Mucosa of descending colon (tissue), 3 donors: ENCODE results near the gene DCLK1. TPM values are rescaled to one million over a fixed set of nuclear protein-coding genes. Genes with fewer than 3 reads are reported as not detected.

Source experiments
- ATAC-seq: fragments of 200-7000 bp; cut with Tn5 transposase; one replicate; pipeline ENCODE4 v1.9.1; 2020; ENCODE audit warnings: mild to moderate bottlenecking, moderate library complexity
- DNase-seq, 3 donors: peaks; one replicate each; pipeline ENCODE4 v3.0.0-alpha.2; 2020
- H3K36me3 ChIP-seq: fragments of 200-600 bp; one replicate; pipeline ENCODE4 v1.8.0; 2021; ENCODE audit warnings: low read depth, mild to moderate bottlenecking
- H3K4me1 ChIP-seq: fragments of 200-600 bp; one replicate; pipeline ENCODE4 v1.8.0; 2021; ENCODE audit warnings: low read depth, mild to moderate bottlenecking
- H3K4me3 ChIP-seq: fragments of 200-600 bp; one replicate; pipeline ENCODE4 v1.8.0; 2021; ENCODE audit warnings: mild to moderate bottlenecking
- H3K9me3 ChIP-seq: fragments of 200-600 bp; one replicate; pipeline ENCODE4 v1.8.0; 2021; ENCODE audit warnings: mild to moderate bottlenecking
- CTCF ChIP-seq: fragments of 200-600 bp; IDR thresholded peaks from one replicate; pipeline ENCODE4 v1.8.0; 2022; ENCODE audit warnings: antibody characterized with exemption, mild to moderate bottlenecking
- intact Hi-C, 2 donors: fragments of 100-400 bp; cut with DNase I in 1 of 2; cut with micrococcal nuclease in 1 of 2; formaldehyde crosslinking; loops; one replicate each; pipeline versions ENCODE4 v1.11.0 to v1.11.1; 2022; cut with DNase I, micrococcal nuclease
- total RNA-seq, 3 donors: library from RNA; stranded (reverse); fragmentation: NEBNext Ultra II Directional in 2 of 3; extraction: Animal tissue kit (Norgen Biotek cat#: 25700) in 2 of 3; gene quantifications; one replicate each; pipeline versions ENCODE4 v1.2.1 to v1.2.4, GENCODE V29; 2021 to 2023
- donor health status: DM: no; HTN: no; CAD: no; lungs with moderate emphysema.
- donor health status: DM: no; HTN: no; CAD: no.
- donor health status: DM: no; HTN: yes; CAD: no.

The DCLK1 gene
- total RNA-seq, 3 donors from 2014 or later, result 2.6 to 17.9 (median 12.7) TPM

GRCh38 chr13:35780613-35781012 is 350.6 kb downstream of the DCLK1 start:
- Histone ChIP-seq H3K36me3 (no peaks in the 10 kb centered on the region), H3K4me1 (no peaks in the 10 kb centered on the region)

GRCh38 chr13:35771898-35772297 is 359.3 kb downstream of the DCLK1 start:
- DNase-seq (no peak), ATAC-seq (no peak)
- TF ChIP-seq CTCF, result no peak
- Histone ChIP-seq H3K9me3 (no peaks in the 10 kb centered on the region), H3K4me3 (no peak overlapping the region), H3K36me3 (no peaks in the 10 kb centered on the region), H3K4me1 (no peaks in the 10 kb centered on the region)
- intact Hi-C loops, result no loop called here

More at GRCh38 chr13:35780613-35781012, 350.6 kb downstream of the DCLK1 start:
- DNase-seq (no peak), ATAC-seq (no peak)
- no peak overlapping the region for H3K4me3 ChIP-seq
- intact Hi-C loops, result no loop called here
- no peak for TF ChIP-seq CTCF
- H3K9me3 ChIP-seq, result no peaks in the 10 kb centered on the region

GRCh38 chr13:35770756-35771297 is 360.4 kb downstream of the DCLK1 start:
- no peak for DNase-seq
- ATAC-seq, result no peak
- Histone ChIP-seq H3K4me3 (no peak overlapping the region), H3K9me3 (no peaks in the 10 kb centered on the region), H3K36me3 (no peaks in the 10 kb centered on the region), H3K4me1 (no peaks in the 10 kb centered on the region)
- intact Hi-C loops, result no loop called here
- no peak for TF ChIP-seq CTCF

GRCh38 chr13:35769812-35770211 is 361.4 kb downstream of the DCLK1 start:
- Histone ChIP-seq H3K4me1 (no peaks in the 10 kb centered on the region), H3K4me3 (no peak overlapping the region), H3K9me3 (no peaks in the 10 kb centered on the region), H3K36me3 (no peaks in the 10 kb centered on the region)
- DNase-seq (no peak), ATAC-seq (no peak)
- intact Hi-C loops, result no loop called here
- TF ChIP-seq CTCF, result no peak

GRCh38 chr13:35768551-35768950 is 362.6 kb downstream of the DCLK1 start:
- Histone ChIP-seq H3K4me1 (no peaks in the 10 kb centered on the region), H3K36me3 (no peaks in the 10 kb centered on the region), H3K4me3 (no peak overlapping the region), H3K9me3 (no peaks in the 10 kb centered on the region)
- intact Hi-C loops, result no loop called here
- no peak for TF ChIP-seq CTCF
- ATAC-seq (no peak), DNase-seq (no peak)

- DNase-seq, result no peak
- no peak for ATAC-seq
- Histone ChIP-seq H3K36me3 (no peaks in the 10 kb centered on the region), H3K4me3 (no peak overlapping the region), H3K4me1 (no peaks in the 10 kb centered on the region), H3K9me3 (no peaks in the 10 kb centered on the region)
- TF ChIP-seq CTCF, result no peak
- intact Hi-C loops, result no loop called here
Measured at GRCh38 chr13:35768073-35768472, 363.1 kb downstream of the DCLK1 start.
